ENCODE results near the gene POMGNT2.

DNA sequence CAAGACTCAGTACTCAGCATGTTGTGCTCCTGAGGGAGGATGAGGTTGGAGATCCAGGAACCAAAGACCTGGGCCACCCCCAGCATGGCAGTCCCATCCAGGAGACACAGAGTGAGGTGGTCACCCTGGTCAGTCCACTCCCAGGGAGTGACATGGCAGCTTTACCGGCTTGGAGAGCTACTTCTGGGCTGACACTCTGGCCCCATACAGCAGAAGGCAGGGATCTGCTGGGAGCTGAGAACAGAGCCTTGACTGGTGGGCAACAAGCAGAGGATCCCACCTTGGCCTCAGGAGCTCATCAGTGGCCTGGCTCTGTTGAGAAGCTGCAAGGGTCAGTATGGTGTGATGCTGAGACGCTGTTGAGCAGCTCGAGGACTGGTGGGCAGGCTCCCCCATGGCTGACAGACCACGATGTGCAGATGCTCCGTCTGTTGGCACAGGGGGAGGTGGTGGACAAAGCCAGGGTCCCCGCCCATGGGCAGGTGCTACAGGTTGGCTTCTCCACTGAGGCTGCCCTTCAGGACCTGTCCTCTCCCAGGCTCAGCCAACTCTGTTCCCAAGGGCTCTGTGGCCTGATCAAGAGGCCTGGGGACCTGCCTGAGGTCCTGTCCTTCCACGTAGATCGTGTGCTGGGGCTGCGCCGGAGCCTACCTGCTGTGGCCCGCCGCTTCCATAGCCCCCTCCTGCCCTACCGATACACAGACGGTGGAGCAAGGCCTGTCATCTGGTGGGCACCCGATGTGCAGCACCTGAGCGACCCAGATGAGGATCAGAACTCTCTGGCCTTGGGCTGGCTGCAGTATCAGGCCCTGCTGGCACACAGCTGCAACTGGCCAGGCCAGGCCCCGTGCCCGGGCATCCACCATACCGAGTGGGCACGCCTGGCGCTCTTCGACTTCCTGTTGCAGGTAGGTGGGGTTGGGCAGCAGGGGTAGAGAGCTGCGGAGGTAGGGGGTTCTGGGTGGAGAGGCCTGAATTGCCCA is 72.9 kb downstream of the POMGNT2 start:
- no peak for TF ChIP-seq EZH2 (IDR thresholded peaks at IDR 0.05; ENCODE audit: borderline replicate concordance, insufficient read depth, low read depth, low read length, poor library complexity, severe bottlenecking)
- TF ChIP-seq, protein P1, sequence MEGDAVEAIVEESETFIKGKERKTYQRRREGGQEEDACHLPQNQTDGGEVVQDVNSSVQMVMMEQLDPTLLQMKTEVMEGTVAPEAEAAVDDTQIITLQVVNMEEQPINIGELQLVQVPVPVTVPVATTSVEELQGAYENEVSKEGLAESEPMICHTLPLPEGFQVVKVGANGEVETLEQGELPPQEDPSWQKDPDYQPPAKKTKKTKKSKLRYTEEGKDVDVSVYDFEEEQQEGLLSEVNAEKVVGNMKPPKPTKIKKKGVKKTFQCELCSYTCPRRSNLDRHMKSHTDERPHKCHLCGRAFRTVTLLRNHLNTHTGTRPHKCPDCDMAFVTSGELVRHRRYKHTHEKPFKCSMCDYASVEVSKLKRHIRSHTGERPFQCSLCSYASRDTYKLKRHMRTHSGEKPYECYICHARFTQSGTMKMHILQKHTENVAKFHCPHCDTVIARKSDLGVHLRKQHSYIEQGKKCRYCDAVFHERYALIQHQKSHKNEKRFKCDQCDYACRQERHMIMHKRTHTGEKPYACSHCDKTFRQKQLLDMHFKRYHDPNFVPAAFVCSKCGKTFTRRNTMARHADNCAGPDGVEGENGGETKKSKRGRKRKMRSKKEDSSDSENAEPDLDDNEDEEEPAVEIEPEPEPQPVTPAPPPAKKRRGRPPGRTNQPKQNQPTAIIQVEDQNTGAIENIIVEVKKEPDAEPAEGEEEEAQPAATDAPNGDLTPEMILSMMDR (IDR thresholded peaks at IDR 0.05), result no peak
